Right atrium auricular region (tissue), 2 donors: ENCODE measurements around the gene SCN7A. TPM values are rescaled to one million over a fixed set of nuclear protein-coding genes. Genes with fewer than 3 reads are reported as not detected.

Source experiments
- DNase-seq: peaks from one replicate; pipeline ENCODE4 v3.0.0-alpha.2; 2019; ENCODE audit warnings: low spot score
- H3K27ac ChIP-seq, 2 donors: fragments of 200-600 bp; sonication (generic); 1 replicate in 1 of 2; 2 replicates in 1 of 2; pipeline ENCODE4 v1.5.1; 2016 to 2019
- H3K27me3 ChIP-seq, 2 donors: fragments of 200-600 bp; sonication (generic); one replicate each; pipeline versions ENCODE4 v1.5.1 to v1.6.0; 2017 to 2019
- H3K36me3 ChIP-seq: fragments of 200-600 bp; sonication (generic); one replicate; pipeline ENCODE4 v1.5.1; 2016
- H3K4me1 ChIP-seq, 2 donors: fragments of 200-600 bp; sonication (generic); one replicate each; pipeline versions ENCODE4 v1.5.1 to v1.6.0; 2017 to 2019
- H3K4me3 ChIP-seq, 2 donors: fragments of 200-600 bp; sonication (generic); 1 replicate in 1 of 2; 2 replicates in 1 of 2; pipeline ENCODE4 v1.5.1; 2017 to 2019; ENCODE audit warnings: mild to moderate bottlenecking in 1 of 2, moderate library complexity in 1 of 2
- H3K9me3 ChIP-seq, 2 donors: fragments of 200-600 bp; sonication (generic); one replicate each; pipeline ENCODE4 v1.5.1; 2019
- total RNA-seq, 2 donors: library from RNA; depleted of rRNA; stranded (reverse); fragments of >200 nt; gene quantifications; one replicate each; pipeline ENCODE4 v1.1.0, GENCODE V29; 2016
- TF ChIP-seq, protein P1 (sequence below), 2 donors: fragments of 200-600 bp; sonication (generic); IDR thresholded peaks; one replicate each; pipeline ENCODE4 v1.5.1; 2019; ENCODE audit warnings: antibody characterized with exemption in 2 of 2

The SCN7A gene
- total RNA-seq, 2 donors from 2014 or later, result 6.2 to 30.6 TPM

DNA sequence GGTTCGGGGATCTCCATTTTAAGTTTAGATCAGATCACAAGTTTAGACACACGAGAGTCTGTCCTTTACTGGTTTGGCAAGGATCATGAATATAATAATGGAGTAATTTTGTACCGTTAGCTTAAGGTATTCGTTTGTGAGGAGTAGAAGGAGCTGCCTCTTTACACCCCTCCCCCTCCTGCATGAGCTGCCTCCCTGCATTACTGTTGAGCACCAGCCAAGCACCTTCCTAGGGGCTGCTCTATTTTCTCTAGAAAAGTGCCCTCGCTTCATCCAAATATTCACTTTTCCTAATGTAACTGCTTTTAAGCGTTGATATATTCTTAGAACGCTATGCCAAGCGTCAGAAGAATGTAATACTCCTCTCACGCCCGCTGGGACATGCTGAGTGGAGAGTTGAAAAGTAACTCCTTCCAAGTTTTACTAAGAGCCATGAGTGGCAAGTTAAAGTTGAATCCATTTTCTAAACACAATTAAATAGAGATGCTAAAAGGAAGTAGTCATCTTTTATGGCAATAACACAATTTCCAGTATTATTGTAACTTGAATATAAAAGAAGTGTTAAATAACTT lies 25.4 kb upstream of the SCN7A start:
- Histone ChIP-seq H3K4me1 (peaks cover 0 to 8% of the 10 kb centered on the region in 2 donors), H3K9me3 (no peaks in the 10 kb centered on the region), H3K27me3 (no peaks in the 10 kb centered on the region), H3K4me3 (peak overlapping the region; percentile 5 to 19), H3K36me3 (no peaks in the 10 kb centered on the region), H3K27ac (no peak overlapping the region)
- TF ChIP-seq, protein P1, sequence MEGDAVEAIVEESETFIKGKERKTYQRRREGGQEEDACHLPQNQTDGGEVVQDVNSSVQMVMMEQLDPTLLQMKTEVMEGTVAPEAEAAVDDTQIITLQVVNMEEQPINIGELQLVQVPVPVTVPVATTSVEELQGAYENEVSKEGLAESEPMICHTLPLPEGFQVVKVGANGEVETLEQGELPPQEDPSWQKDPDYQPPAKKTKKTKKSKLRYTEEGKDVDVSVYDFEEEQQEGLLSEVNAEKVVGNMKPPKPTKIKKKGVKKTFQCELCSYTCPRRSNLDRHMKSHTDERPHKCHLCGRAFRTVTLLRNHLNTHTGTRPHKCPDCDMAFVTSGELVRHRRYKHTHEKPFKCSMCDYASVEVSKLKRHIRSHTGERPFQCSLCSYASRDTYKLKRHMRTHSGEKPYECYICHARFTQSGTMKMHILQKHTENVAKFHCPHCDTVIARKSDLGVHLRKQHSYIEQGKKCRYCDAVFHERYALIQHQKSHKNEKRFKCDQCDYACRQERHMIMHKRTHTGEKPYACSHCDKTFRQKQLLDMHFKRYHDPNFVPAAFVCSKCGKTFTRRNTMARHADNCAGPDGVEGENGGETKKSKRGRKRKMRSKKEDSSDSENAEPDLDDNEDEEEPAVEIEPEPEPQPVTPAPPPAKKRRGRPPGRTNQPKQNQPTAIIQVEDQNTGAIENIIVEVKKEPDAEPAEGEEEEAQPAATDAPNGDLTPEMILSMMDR (IDR thresholded peaks at IDR 0.05), result no peak
- no peak for DNase-seq

DNA sequence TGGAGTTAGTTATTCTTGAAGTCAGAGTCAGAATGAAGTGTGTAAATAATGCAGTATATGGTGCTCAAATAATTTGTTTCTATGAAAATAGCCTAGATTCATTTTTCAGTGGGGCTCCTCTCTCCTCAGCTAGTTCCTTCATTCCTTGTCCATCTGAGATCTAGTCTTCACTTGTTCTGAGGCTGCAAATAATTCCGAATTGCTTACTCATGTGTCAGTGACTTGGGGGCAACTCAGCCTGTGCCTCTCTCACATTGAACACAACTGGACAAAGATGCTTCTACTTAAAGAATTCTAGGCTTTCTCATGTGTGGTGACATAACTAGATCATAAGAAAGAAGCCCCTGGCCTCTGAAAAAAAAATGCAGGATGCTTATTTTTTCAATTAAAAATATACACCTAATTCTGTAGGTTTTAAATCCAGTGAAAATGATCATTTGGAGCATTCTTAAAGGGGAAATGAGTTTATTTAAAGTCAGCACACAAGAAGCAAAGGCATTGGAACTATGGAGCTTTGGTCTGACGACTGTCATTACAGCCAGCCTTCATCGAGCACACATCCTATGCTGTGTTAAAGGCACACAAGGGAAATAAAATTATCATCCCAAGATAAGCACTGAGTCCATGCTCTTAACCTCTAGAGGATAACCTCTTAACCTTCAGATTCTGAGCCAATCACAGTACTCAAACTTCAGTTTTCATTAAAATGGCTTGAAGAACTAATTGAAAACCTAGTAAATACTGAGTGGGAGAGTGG lies 24.8 kb upstream of the SCN7A start:
- TF ChIP-seq, protein P1 (IDR thresholded peaks at IDR 0.05), result no peak
- DNase-seq, result no peak

DNA sequence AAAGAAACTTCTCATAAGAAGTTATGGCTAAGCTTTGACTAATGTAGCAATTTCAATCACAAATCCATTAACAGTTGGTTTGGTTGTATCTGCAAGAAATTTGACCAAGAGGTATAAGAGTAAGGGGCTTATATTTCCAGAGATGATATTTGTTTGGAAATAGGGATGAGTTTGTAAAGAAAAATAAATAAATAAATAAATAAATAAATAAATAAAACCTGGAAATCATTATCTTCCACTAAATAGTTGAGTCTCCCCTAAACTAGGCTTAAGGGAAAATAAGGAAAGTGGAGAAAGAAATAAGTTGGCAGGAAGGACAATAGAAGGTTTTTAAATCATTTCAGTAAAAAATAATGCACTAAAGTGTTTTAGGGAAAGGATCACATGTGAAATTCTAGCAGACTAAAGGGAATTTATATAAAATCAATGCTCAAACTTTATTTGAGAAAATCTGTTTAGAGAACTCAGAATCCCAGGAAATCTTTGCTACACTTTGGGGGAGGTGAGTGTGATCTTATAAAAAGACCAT lies 23.5 kb upstream of the SCN7A start:
- Histone ChIP-seq H3K9me3 (no peaks in the 10 kb centered on the region), H3K27ac (no peak overlapping the region), H3K4me3 (no peak overlapping the region), H3K27me3 (no peaks in the 10 kb centered on the region), H3K36me3 (no peaks in the 10 kb centered on the region), H3K4me1 (peaks cover 0 to 8% of the 10 kb centered on the region in 2 donors)
- no peak for DNase-seq
- TF ChIP-seq, protein P1 (IDR thresholded peaks at IDR 0.05), result no peak

More for the DNA sequence above, 24.8 kb upstream of the SCN7A start:
- Histone ChIP-seq H3K9me3 (no peaks in the 10 kb centered on the region), H3K4me3 (peak overlapping the region; percentile 5 to 19), H3K36me3 (no peaks in the 10 kb centered on the region), H3K27ac (no peak overlapping the region), H3K27me3 (no peaks in the 10 kb centered on the region), H3K4me1 (peaks cover 0 to 8% of the 10 kb centered on the region in 2 donors)

DNA sequence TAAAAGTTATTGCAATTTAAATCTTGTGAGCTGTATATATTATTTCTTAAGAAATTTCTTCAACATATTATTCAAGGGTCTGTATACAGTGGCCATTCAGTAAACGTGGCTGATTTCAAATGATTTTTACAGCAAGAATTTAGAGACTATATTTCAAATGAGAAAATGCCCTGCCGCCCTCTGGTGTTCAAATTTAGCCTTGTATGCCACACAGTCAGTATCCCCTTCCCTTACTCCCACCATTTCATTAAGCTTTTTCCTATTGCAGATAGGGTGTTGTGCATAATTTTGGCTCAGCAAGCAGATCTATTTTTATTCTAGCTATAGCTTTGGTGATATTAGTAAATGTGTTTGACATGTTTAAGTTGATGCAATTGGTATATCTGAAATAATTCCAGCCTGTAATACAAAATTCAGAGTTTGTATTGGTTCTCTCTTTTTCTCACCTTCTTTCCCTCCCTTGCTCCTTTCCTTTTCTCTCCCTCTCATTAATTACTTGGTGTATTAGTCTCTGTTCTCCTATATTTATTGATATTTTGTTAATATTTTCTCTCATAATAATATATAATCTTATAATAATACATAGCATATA lies 22.8 kb upstream of the SCN7A start:
- H3K27ac ChIP-seq, result no peak overlapping the region
- no peaks in the 10 kb centered on the region for H3K27me3 ChIP-seq
- no peaks in the 10 kb centered on the region for H3K9me3 ChIP-seq
- TF ChIP-seq, protein P1 (IDR thresholded peaks at IDR 0.05), result peak in 1 of 2 donors; percentile 70
- peaks cover 0 to 8% of the 10 kb centered on the region in 2 donors for H3K4me1 ChIP-seq
- no peak for DNase-seq
- H3K36me3 ChIP-seq, result no peaks in the 10 kb centered on the region
- no peak overlapping the region for H3K4me3 ChIP-seq

DNA sequence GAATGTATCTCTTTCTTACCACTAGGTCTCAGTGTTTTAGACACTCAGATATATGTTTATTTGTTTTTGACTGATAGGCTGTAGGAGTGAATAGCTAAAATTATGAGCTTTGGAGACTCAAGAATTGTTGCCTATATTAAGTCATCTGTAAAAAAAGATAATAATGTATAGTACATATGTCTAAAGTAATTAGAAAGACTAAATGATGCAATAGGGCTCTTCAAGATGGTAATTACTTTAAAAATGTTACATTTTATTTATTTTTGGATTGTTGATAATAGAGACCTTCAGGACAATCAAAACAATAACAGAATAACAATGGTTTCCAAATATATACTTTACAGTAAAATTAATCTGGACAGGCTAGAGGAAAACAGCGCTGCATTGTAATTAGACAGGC lies 19.9 kb upstream of the SCN7A start:
- Histone ChIP-seq H3K4me3 (no peak overlapping the region), H3K4me1 (no peaks in the 10 kb centered on the region), H3K27ac (no peak overlapping the region), H3K36me3 (no peaks in the 10 kb centered on the region), H3K27me3 (no peaks in the 10 kb centered on the region), H3K9me3 (no peaks in the 10 kb centered on the region)
- TF ChIP-seq, protein P1 (IDR thresholded peaks at IDR 0.05), result no peak
- no peak for DNase-seq
